OCI-LY1 (cell line): ENCODE results near the gene NREP.

Experiments used
- CTCF ChIP-seq: fragments of 200-600 bp; sonication (generic), shearing (Covaris generic); IDR thresholded peaks from 2 replicates; pipeline ENCODE4 v1.5.1; 2017; ENCODE audit warnings: mild to moderate bottlenecking, antibody characterized with exemption, low read length, moderate library complexity, mixed read lengths
- EZH2 ChIP-seq: fragments of 200-600 bp; sonication (generic), shearing (Covaris generic); IDR thresholded peaks from 2 replicates; pipeline ENCODE4 v1.8.0; 2017; ENCODE audit warnings: borderline replicate concordance, mixed run types, mild to moderate bottlenecking, antibody characterized with exemption, low read length, moderate library complexity, mixed read lengths

GRCh38 chr5:111757355-111758283 is 625 bp upstream of the NREP start:
- TF ChIP-seq CTCF (no peak), EZH2 (no peak)
